OCI-LY1 (cell line): ENCODE results near the gene AGBL1.

ENCODE experiments used
- CTCF ChIP-seq: fragments of 200-600 bp; sonication (generic), shearing (Covaris generic); IDR thresholded peaks from 2 replicates; pipeline ENCODE4 v1.5.1; 2017; ENCODE audit warnings: mild to moderate bottlenecking, antibody characterized with exemption, low read length, moderate library complexity, mixed read lengths
- EZH2 ChIP-seq: fragments of 200-600 bp; sonication (generic), shearing (Covaris generic); IDR thresholded peaks from 2 replicates; pipeline ENCODE4 v1.8.0; 2017; ENCODE audit warnings: borderline replicate concordance, mixed run types, mild to moderate bottlenecking, antibody characterized with exemption, low read length, moderate library complexity, mixed read lengths

GRCh38 chr15:86572368-86572841, 492.7 kb downstream of the AGBL1 start:
- TF ChIP-seq EZH2 (no peak), CTCF (no peak)
